Medulla oblongata (tissue), 1 donor: ENCODE measurements around the gene SHH.

Experiments used
- DNase-seq: peaks from one replicate; pipeline ENCODE4 v3.0.0-alpha.2; 2015; ENCODE audit errors: extremely low spot score

Gene SHH

DNA sequence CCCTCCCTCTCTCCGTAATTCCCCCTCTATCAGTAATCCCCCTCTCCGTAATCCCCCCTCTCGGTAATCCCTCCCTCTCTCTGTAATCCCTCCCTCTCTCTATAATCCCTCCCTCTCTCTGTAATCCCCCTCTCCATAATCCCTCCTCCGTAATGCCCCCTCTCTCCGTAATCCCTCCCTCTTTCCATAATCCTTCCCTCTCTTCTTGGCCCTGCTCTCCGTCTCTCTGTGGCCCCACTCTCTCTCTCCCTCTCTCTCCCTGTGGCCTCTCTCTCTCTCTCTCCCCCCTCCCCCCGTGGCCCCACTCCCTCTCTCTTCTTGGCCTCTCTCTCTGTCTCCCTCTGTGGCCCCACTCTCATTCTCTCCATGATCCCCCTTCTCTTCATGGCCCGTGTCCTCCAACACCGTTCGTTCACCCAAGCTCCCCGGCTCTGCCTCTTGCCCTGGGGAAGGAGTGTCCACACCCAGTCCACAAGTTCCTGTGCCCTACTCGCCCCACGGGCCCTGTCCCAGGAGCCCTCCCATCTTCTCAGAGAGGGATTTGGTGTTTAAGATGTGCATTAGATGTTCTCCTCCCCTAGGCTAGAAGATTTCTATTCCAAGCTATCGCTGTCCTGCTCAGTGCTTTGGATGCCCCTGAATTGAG lies 19.8 kb downstream of the SHH start:
- DNase-seq, result no peak

DNA sequence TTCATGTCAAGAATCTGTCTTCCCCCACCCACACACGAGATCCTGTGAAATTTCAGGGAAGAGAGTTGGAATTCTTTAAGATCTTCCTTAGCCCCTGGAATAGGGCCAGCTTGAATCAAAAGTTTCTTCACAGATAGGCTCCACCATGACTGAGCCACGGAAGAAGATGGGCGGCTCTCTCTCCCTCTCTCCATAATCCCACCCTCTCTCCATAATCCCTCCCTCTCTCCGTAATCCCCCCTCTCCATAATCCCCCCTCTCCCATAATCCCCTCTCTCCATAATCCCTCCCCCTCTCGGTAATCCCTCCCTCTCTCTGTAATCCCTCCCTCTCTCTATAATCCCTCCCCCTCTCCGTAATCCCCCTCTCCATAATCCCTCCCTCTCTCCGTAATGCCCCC lies 20.4 kb downstream of the SHH start:
- no peak for DNase-seq

DNA sequence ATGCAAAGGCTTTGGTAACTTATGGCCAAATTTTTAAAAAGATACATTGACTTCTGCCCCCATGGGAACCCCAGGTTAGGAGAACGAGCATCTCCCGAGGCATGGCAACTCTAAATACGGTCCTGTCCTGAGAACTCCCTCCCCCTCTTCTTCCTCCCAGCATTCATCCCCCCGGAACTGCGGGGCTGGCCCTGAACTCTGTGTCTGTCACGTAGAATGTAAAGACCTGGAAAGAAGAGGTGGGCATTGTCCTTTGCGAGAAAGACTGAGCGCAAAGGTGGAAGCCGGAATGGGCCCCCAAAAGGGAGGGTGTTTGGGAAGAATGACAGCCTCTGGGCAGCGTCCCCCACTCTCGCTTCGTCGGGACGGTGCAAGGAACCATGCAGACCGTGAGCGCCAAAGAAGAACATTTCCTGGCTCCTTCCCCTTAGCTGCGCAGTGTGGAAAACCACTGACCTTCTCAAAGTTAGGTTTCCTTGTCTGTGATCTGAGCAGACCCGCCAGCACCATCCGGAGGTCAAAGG lies 21.0 kb downstream of the SHH start:
- no peak for DNase-seq

DNA sequence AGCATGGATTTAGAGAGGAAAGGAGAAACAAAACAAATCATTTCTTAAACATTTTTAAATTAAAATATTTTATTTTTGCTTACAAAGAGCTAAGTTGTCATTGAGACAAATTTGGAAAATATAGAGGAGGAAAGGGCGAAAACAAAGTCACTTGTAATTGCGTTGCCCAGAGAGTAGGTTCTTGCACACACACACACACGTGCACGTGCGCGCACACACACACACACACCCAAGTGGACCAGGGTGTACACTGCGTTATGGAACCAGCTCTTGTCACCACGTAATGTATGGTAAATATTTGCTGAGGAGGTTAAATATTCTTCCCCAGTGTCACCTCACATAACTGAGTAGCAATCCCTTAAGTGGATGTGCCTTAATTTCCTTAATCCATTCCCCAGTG lies 21.6 kb downstream of the SHH start:
- no peak for DNase-seq

DNA sequence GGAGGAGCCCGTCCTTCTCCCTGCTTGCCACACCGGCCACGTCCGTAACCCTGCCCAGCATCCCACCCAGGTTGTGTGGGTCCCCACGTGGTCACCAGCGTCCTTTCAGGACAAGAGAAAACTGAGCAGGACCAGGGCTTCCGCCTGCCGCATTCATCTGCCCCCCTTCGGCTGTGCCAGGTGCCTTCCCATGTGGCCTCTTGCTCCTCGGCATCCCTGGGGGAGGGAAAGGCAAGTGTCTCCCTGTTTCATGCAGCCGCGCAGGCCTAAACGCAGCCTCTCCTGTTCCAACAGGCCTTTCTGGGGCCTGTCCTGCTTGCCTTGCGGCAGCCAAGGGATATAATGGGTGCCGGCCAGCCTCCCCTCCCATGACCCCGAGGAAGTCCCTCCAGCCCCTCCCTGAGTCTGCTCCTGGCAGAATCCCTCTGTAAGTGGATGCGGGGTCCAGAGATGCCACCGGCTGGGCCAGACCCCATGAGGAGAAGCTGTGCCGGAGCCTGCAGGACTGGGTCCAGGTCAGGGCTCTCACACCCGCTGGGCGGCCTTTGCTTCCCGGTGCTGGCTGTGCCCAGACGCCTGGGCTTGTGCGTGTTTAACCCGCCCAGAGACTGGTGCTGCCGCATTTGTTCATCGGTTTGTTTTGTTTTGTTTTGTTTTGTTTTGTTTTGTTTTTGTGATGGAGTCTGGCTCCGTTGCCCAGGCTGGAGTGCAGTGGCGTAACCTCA lies 23.1 kb downstream of the SHH start:
- no peak for DNase-seq

DNA sequence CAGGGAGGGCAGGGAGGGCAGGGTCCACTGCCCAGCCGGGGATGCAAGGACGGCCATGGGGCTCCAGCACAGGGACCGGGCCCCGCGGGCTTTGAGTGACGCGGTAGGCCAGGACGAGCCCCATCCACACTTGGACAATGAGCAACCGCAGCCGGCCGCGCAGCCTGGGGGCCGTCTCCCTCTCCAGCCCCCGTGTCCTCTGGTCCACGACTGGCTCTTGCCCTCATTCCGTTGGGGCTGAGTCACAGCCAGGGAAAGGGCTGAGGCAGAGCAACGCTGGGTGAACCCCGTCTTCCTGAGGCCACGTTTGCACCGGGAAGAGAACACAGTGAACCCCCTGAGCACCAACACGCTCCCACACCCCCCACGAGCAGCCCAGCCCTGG lies 23.7 kb downstream of the SHH start:
- DNase-seq, result no peak

DNA sequence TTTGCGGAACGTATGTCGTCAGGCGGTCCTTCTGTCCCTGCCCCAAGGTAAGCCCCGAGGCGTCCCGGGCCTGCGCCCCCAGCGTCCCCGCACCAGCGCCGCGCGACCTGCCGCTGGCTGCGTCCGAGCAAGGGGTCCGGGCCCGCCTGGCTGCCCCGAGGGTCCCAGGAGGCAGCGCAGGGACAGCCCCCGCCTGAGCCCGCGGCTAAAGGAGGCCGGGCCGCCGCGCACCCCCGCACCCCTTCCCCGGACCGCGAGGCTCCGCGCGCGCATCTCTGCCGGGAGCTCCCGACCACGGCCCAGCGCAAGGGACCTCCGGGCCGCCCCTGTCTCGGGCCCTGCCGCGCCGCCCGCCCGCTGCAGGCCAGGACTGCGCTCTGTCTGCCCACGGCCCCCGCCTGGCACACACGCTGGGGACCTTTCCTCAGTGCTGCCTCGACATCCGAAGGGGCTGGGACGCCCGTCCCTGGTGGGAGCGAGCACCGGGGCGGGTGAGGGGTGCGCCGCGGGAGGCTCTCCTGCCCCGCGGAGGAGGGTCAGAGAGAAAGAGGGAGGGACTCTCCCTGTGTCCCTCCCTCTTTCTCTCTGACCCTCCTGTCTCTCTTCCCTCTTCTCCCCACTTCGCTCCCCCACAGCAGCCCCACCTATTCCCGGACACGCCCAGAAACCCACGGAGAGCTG lies 25.0 kb downstream of the SHH start:
- no peak for DNase-seq

DNA sequence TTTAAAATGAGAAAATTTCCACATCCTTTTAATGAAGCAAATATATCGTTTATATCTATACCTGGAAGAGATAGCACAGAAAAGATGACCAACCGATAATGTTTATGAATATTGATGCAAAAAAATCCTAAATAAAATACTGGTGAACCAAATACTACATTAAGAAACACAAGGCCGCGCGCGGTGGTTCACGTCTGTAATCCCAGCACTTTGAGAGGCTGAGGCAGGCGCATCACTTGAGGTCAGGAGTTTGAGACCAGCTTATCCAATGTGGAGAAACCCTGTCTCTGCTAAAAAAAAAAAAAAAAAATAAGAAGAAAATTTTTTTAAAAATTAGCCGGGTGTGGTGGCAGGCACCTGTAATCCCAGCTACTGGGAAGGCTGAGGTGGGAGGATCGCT lies 25.8 kb downstream of the SHH start:
- DNase-seq, result no peak

DNA sequence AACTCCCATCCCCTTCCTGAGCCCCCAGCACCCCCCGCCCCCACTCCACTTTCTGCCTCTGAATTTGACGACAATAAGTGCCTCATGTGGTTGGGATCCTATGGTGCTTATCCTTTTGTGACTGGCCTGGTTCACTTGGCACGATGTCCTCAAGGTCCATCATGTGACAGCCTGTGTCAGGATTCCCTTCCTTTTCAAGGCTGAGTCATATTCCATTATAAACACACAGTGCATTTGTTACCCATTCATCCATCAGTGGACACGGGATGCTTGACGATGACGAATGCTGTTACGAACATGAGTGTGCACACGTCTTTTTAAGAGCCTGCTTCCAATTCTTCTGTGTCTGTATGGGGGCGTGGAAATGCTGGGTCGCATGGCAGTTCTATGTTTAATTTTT lies 26.7 kb downstream of the SHH start:
- no peak for DNase-seq

DNA sequence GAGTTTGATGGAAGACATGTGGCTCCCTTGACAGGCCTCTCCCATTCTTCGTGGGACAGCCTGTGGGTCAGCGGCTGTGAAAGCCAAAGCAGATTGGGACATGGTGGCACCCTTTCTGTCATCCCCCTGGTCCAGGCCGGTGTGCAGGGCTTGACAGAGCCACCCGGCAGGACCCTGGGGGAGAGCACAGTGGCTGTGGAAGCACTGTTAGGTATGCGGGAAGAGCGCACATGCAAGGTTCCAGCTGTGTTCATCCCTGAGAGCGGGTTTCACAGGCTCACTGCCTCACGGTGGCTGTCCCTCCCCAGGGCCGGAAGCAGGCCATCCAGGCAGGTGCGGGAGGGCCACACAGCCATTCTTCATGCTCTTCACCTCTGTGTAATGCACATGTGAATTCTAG lies 29.8 kb downstream of the SHH start:
- DNase-seq, result no peak

DNA sequence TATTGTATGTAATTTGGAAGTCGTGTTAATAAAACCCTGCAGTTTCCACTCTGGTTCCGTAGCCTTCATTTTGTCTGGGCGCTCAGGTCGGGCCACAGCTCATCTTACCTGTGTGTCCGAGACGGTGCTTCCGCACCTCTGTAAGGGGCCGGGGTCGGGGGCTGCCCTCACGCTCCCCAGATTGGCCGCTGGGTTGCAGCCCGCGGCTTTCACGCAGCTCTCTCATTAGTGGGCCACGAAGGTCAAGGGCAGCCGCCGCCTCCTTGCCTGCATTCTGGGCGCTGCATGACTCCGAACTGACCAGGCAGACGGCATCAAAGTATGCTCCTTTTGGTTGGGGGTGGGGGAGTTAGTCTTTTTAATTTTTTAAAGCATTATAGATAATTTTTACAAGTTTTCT lies 30.8 kb downstream of the SHH start:
- no peak for DNase-seq

DNA sequence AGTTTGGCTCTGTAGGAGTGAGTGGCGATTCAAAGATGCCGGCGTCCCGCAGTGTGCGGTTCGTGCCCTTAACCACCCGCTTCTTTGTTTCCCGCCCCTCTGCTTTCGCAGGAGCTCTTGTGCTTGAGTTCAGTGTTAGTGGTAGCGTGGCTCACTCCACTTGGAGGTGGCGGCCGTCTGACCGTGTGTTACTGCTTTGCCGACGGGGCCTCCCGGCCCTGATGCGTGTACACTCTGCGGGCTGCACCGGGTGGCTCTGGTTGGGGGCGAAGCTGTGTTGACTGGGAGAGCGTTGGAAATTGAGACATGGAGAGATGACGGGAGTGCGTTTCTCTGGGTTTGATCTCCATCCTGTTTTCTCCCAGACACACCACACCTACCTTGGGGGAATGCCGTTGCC lies 31.4 kb downstream of the SHH start:
- no peak for DNase-seq

DNA sequence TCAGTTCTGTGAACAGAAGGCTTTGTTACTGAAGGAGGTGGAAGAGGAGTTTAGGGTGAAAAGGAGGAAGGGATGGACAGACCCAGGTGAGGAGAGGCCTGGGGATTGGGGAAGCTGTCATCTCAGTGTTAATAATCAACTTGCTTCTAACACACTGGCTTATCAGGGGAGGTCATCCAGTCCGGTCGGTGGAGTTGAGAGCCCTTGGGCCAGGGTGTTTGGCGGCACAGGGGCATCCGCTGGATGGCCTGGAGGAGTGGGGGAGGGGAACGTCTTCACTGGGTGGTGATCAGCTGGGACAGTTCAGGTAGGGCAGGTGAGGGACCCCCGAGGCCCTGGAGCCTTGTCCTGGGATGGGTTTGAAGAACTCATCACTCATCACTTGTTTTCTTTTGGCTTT lies 33.9 kb downstream of the SHH start:
- no peak for DNase-seq

DNA sequence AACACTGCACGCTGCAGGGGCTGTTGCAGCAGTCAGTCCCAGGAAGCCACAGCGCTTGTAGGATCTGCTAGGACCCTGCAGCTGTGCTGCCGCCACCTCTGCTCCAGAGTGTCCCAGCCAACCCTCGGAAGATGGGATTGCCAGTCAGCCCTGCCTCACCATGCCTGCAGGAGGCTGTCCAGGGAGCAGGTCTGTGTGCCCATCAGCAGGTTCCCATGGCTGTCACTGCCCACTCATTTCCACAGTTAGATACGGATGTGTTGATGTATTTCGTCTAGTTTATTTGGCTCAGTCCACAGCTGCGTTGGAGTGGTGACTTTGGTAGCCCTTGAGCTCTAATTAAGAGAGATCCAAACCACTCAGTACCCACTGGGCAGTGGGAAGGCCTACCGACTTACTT lies 35.7 kb downstream of the SHH start:
- no peak for DNase-seq

DNA sequence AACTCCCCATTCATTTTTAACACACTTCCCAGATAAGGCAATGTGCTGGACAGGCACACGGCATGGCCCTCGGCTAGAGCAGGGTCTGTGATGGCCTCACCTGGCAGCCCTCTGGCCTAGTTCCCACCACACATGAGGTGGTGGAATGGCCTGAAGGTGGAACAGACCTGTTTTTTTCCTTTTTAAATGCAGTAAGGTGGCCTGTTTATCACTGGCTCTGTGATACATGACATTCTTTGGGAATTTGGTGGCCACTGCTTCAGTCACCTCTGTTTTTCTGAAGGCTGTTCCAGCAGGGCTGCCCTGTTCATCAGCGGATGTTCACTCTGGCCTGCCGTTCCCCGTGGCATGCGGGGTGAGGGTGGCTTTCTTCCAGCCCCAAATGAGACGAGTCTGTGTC lies 36.6 kb downstream of the SHH start:
- no peak for DNase-seq

DNA sequence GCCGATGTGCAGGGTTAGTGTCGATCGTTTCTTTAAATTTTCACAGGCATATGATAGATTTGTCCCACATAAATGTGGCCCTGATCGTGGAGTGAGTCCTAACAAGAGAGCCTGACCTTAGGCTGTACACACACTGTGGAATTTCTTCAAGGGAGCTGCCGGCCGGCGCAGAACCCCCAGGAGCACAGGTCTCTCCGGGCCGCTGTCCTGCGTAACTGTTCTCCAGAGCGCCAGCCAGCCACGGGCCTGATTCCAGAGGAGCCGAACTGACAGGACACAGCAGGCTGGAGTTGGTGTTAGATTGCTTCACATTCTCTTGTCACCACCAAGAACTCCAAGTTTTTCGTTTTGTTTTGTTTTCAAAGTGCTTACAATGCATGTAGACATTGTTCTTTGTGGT lies 37.3 kb downstream of the SHH start:
- DNase-seq, result no peak

DNA sequence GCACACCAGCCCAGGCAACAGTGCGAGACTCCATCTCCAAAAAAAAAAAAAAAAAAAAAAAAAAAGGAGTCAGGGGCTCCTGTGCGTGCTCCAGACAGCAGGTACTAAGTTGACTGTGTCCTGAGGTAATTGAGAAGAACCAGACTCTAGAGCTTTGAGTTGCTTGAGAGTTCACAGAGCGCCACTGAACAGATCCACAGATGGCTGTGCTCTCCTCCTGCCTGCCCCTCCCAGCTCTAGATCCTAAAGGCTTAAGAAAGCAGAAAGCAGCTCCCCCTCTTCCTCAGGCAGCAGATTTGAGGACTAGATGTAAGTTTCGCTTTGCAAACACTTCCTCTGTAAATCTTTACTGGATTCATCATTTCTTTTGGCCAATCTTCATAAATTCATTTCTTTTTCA lies 38.7 kb downstream of the SHH start:
- DNase-seq, result no peak

DNA sequence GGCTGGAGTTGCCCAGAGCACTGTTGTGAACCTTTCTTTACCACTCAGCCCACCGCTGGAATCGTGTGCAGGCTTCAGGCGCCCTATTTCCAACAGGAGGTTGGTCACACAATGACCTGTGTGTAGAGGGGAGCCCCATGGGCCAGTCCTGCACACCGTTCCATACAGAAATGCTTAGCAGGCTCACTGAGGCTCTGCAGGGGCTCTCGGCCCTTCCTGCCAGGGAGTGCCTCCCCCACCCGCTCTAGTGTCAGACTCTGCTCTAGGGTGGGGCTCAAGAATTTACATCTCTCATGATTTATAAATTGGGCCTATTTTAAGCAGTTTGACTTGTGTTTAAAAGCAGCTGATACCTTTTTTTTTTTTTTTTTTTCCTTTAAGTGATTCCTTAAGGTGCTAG lies 42.0 kb downstream of the SHH start:
- no peak for DNase-seq

DNA sequence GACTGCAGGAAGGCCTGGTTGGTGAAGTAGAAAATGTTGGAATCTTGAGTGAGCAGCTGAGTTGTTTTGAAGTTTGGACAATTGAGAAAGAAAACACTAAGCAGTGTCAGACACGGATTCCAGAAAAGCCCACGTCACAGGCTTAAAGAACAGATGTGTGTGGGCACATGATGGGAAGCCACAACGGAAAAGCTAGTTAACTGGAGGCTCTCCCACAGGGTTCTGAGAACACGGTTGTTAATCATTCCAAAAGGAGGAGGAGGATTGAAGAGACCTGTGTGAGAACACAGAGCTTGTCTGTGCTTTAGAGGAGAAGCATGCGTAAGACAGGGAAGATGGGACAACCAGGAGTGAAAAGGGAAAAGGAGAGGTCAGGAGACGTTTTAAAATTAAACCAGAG lies 42.6 kb downstream of the SHH start:
- DNase-seq, result no peak

DNA sequence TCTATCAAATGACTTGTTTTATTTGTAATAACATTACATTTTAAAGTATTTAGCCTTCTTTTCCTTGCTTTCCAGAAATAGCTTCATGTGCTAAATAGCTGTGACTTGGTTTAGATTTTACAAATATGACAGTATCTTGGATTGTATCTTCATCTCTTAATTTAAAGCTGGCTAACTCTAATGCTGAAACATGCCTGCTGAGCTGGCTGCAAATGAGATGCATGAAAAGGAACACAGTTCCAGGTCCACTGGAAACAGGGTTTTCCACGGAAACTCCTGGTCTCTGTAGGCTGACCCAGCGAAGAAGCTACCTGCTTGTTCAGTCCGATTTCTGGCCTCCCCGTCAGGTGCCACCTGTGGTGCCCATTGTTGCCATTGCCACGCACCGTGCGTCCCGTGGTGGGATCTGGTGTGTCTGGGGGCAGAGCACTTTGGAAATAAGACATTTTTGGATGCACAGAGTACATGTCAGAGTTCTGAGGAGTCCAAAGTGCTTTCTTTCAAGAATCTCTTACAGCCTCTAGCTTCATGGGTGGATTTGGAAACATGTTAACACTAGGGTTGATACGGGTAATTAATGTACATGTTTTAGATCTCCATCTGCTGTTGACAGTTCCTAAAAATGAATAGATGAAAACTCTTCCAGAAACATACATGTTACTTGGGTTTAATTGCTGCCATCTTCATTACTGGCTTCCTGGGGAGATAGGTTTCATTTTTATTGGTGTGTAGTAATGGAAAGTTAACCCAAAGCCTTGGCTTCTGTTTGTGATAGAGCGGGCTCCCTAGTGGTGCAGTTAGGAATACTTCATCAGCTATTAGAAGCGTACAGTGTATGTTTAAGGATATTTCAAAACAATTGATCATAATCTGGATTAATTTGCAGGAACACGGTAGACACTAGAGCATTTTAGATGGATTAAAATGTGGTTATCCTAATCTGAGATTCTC lies 45.0 kb downstream of the SHH start:
- no peak for DNase-seq

DNA sequence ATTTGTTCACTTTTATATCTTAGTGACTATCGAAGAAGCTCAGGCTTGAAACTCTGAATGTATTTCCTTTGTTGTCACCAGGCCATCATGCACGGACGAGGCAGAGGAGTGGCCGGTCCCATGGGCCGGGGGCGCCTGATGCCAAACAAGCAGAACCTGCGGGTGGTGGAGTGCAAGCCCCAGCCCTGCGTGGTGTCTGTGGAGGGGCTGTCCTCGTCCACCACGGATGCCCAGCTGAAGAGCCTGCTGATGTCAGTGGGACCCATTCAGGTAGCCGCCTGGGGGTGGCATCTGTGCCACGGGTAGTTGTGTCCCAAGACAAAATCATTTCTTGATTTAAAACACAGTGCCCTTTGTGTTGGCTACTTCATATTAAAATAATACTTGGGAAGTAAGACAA lies 45.9 kb downstream of the SHH start:
- DNase-seq, result no peak

DNA sequence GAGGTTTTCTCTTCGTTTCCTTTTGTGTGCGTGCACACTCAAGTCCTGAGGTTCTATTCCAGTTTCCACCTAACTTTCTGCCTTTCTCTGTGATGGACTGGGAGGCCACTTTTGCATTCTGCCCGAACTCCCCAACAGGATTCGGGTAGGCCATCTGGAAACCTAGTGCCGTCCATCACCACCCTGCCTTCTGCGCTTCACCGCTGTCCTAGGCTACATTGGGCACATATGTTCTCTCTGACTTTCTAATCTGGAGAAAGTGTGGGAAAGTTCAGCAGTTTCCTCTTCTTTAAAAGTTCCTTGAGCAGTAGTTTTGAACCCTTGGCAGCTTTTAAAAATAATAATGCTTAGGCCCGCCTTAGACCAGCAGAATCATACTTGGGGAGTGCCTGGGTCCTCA lies 46.8 kb downstream of the SHH start:
- no peak for DNase-seq
